ENCODE data around the gene DQX1.
A peak's percentile ranks its signal among the peaks of the same experiment; 100 is the strongest.
"Not testable (repeated sequence)": the region's sequence is repeated elsewhere in the genome, so short reads cannot be mapped to it uniquely, and the experiment has no call there.

DQX1 gene

GRCh38 chr2:74497777-74498499, 28.1 kb downstream of the DQX1 start:
- no peak for DNase-seq

- no peak for DNase-seq
Measured at GRCh38 chr2:74496997-74497776, 28.8 kb downstream of the DQX1 start.

GRCh38 chr2:74495440-74495839, 30.6 kb downstream of the DQX1 start:
- DNase-seq, result no peak

- DNase-seq, result no peak
Measured at GRCh38 chr2:74493546-74493945, 32.5 kb downstream of the DQX1 start.

GRCh38 chr2:74491648-74492544, 34.1 kb downstream of the DQX1 start:
- no peak for DNase-seq

- DNase-seq, result no peak
Measured at GRCh38 chr2:74489906-74490305, 36.1 kb downstream of the DQX1 start.

GRCh38 chr2:74488643-74489481, 37.2 kb downstream of the DQX1 start:
- no peak for DNase-seq

GRCh38 chr2:74486141-74486540, 39.9 kb downstream of the DQX1 start:
- DNase-seq, result no peak

GRCh38 chr2:74483675-74484164, 42.3 kb downstream of the DQX1 start:
- not testable (repeated sequence) for DNase-seq

GRCh38 chr2:74482801-74483674, 43.0 kb downstream of the DQX1 start, which contains the start of the genes CCDC142 and TTC31:
TSS of gene CCDC142 (minus strand) at chr2:74482998. CDS start at chr2:74482837, 161 bp downstream.
TSS of gene TTC31 (plus strand) at chr2:74483081. CDS start at chr2:74483096, 15 bp downstream.
- DNase-seq, result peak; percentile 77 to 99 (median 93)

- peak in 11 of 51 donors; percentile 26 to 83 (median 63) for DNase-seq
Measured at GRCh38 chr2:74481961-74482800, 43.9 kb downstream of the DQX1 start.

GRCh38 chr2:74481431-74481830, 44.6 kb downstream of the DQX1 start:
- no peak for DNase-seq

- DNase-seq, result peak in 1 of 51 donors; percentile 10
Measured at GRCh38 chr2:74474899-74475298, 51.1 kb downstream of the DQX1 start.

- DNase-seq, result no peak
Measured at GRCh38 chr2:74474481-74474880, 51.5 kb downstream of the DQX1 start.

- peak in 1 of 51 donors; percentile 44 for DNase-seq
Measured at GRCh38 chr2:74472945-74473258, 53.1 kb downstream of the DQX1 start.

GRCh38 chr2:74472086-74472944, 53.7 kb downstream of the DQX1 start, which contains the start of gene MRPL53:
TSS of gene MRPL53 (minus strand) at chr2:74472680. CDS start at chr2:74472660, 20 bp downstream.
- DNase-seq, result peak; percentile 45 to 97 (median 88)

- DNase-seq, result no peak
Measured at GRCh38 chr2:74471332-74472065, 54.5 kb downstream of the DQX1 start.

All from hypothalamus (tissue), 51 donors.